HCT116 (cell line): ENCODE measurements around the gene RSPO1.

Experiments
- CTCF ChIP-seq, 3 experiments: fragments of 200-600 bp in 1 of 3; sonication (generic) in 1 of 3; IDR thresholded peaks in 2 of 3; conservative IDR thresholded peaks in 1 of 3; 2 replicates each; pipeline ENCODE4 v1.5.1; 2012 to 2017; ENCODE audit warnings: low read depth in 2 of 3, low read length in 2 of 3, antibody characterized with exemption in 1 of 3, borderline replicate concordance in 1 of 3, control low read depth in 1 of 3, mild to moderate bottlenecking in 1 of 3, mixed read lengths in 1 of 3, mixed run types in 1 of 3, moderate library complexity in 1 of 3; ENCODE audit not compliant: insufficient read depth in 1 of 3
- POLR2A ChIP-seq: IDR thresholded peaks from 2 replicates; pipeline ENCODE4 v1.7.0; 2011; ENCODE audit warnings: borderline replicate concordance; ENCODE audit not compliant: insufficient read depth, insufficient read length; ENCODE audit errors: extremely low read depth
- REST ChIP-seq: IDR thresholded peaks from 2 replicates; pipeline ENCODE4 v1.6.1; 2012; ENCODE audit warnings: low read depth
- TCF7L2 ChIP-seq: IDR thresholded peaks from 2 replicates; pipeline ENCODE4 v1.7.0; 2011; ENCODE audit warnings: borderline replicate concordance, inconsistent platforms; ENCODE audit not compliant: insufficient read depth, insufficient read length; ENCODE audit errors: extremely low read depth

- TF ChIP-seq POLR2A (no peak), TCF7L2 (no peak), REST (no peak), CTCF (IDR thresholded peaks at IDR 0.05 in 2 of 3, conservative IDR thresholded peaks at IDR 0.05 in 1 of 3; ENCODE audit: borderline replicate concordance in 1 of 3, insufficient read depth in 1 of 3, low read depth in 2 of 3, low read length in 2 of 3) (no peak)
Observed at GRCh38 chr1:37570528-37571334, 64.0 kb downstream of the RSPO1 start.
